ENCODE measurements around the gene LPCAT1. TPM values are rescaled to one million over a fixed set of nuclear protein-coding genes. Genes with fewer than 3 reads are reported as not detected.

LPCAT1 gene
- total and polyA plus RNA-seq, 2 experiments from 2014 or later = 22.2 to 48.4 TPM

DNA sequence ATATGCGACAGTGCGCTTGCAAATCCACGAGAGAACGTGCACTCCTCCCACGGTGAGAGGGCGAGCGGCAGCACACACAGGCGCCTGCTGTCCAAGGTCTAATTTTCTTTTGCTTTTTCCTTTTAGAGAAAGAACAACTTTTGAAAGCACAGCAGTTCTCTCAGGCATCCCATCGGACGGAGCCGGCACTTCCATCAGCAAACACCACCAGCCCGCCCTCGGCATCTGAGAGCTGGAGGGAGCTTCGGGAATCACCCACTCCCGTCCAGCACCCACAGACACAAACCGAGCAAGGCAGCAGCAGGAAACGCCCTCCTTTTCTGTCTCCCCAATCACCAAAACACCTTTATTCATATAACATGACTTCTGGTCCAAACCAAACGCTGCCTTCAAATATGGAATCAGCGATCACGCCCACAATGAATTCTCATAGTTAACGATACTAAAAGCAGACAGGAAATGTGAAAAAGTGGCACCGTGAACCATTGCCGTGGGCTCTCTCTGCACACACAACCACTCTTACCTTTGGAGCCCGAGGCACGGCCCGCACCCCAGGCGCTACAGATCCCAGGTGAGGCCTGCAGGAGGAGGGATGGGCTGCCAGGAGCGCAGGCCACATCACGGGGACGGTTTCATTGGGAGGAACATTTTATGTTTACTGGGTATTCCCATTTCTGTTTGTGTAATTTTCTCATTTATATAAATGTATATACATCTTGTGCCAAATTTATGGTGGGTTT lies 14.2 kb downstream of the LPCAT1 start:
- peaks cover 7% of the 10 kb centered on the region for H4K20me1 ChIP-seq (ENCODE audit: insufficient read depth)
- TF ChIP-seq EZH2 (IDR thresholded peaks at IDR 0.05; ENCODE audit: insufficient read depth, poor library complexity, severe bottlenecking) (no peak), EZH2phosphoT487 (IDR thresholded peaks at IDR 0.05; ENCODE audit: insufficient read depth, low read depth) (no peak)

DNA sequence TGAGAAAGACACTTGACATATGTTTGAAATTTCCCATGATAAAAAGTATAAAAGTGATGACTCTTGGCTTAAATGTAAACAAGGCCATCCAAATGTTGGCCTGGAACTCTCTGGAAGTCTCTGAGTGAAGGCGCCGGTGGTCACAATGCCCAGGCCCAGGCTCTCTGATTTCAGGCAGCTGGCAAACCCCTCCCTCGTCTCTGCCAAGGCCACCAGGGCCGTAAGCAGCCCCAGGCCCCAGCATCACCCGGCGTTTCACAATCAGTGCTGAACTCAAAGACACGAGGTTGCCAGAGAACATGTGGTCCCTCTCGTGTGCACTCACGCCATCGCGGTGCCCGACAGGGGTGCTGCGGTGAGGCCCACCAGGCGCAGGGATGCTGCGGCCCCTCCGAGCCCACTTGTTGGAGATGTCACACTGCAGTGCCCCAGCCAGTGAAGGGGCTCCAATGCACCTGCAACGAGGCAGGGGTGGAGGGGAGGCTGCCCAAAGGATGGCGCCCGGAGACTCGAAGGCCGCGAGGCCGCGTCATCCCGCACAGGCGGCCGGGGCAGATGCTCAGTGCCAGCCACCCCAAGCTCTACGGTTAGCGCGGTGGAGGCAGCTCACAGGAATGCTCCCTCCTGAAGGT lies 15.0 kb downstream of the LPCAT1 start:
- Histone ChIP-seq H3K79me2 (ENCODE audit: insufficient read depth) (peaks cover 97% of the 10 kb centered on the region), H2AFZ (no peak overlapping the region), H3K4me1 (ENCODE audit: insufficient read depth) (peaks cover 11% of the 10 kb centered on the region), H3K27me3 (replicated peaks; ENCODE audit: insufficient read depth) (no peaks in the 10 kb centered on the region), H4K20me1 (ENCODE audit: insufficient read depth) (peaks cover 7% of the 10 kb centered on the region), H3K4me2 (ENCODE audit: unreplicated experiment) (no peak overlapping the region), H3K27ac (no peak overlapping the region), H3K4me3 (no peak overlapping the region), H3K36me3 (ENCODE audit: low read depth) (0 out of 2 replicates have a peak, but pooled peaks cover 3% of the 10 kb centered on the region), H3K9me2 (ENCODE audit: insufficient read depth) (no peaks in the 10 kb centered on the region), H3F3A (ENCODE audit: insufficient read depth) (no peaks in the 10 kb centered on the region), H3K9me3 (ENCODE audit: low read depth) (no peaks in the 10 kb centered on the region), H3K9ac (no peak overlapping the region)
- TF ChIP-seq EZH2phosphoT487 (IDR thresholded peaks at IDR 0.05; ENCODE audit: insufficient read depth, low read depth) (no peak), EZH2 (IDR thresholded peaks at IDR 0.05; ENCODE audit: insufficient read depth, poor library complexity, severe bottlenecking) (no peak)
- 73 to 75% methylated on average over 29 to 30 of the region's 30 CpGs for WGBS, 2 experiments (ENCODE audit: low coverage in 1 of 2, low lambda C conversion rate in 2 of 2, missing lambda C conversion rate in 2 of 2)
- no peak for DNase-seq
- in situ Hi-C loops (cut with MboI) = no loop called here

More for the DNA sequence above, 14.2 kb downstream of the LPCAT1 start:
- Histone ChIP-seq H3K9ac (no peak overlapping the region), H3K4me2 (ENCODE audit: unreplicated experiment) (no peak overlapping the region), H3K36me3 (ENCODE audit: low read depth) (0 out of 2 replicates have a peak, but pooled peaks cover 3% of the 10 kb centered on the region), H3K27me3 (replicated peaks; ENCODE audit: insufficient read depth) (no peaks in the 10 kb centered on the region), H3K4me3 (no peak overlapping the region), H3K4me1 (ENCODE audit: insufficient read depth) (peaks cover 11% of the 10 kb centered on the region), H3K79me2 (ENCODE audit: insufficient read depth) (peaks cover 97% of the 10 kb centered on the region), H3F3A (ENCODE audit: insufficient read depth) (no peaks in the 10 kb centered on the region), H3K9me3 (ENCODE audit: low read depth) (no peaks in the 10 kb centered on the region), H3K27ac (no peak overlapping the region), H3K9me2 (ENCODE audit: insufficient read depth) (no peaks in the 10 kb centered on the region), H2AFZ (no peak overlapping the region)
- no peak for DNase-seq
- in situ Hi-C loops (cut with MboI) = no loop called here
- 93 to 95% methylated on average over 30 of the region's 30 CpGs for WGBS, 2 experiments (ENCODE audit: low coverage in 1 of 2, low lambda C conversion rate in 2 of 2, missing lambda C conversion rate in 2 of 2)

DNA sequence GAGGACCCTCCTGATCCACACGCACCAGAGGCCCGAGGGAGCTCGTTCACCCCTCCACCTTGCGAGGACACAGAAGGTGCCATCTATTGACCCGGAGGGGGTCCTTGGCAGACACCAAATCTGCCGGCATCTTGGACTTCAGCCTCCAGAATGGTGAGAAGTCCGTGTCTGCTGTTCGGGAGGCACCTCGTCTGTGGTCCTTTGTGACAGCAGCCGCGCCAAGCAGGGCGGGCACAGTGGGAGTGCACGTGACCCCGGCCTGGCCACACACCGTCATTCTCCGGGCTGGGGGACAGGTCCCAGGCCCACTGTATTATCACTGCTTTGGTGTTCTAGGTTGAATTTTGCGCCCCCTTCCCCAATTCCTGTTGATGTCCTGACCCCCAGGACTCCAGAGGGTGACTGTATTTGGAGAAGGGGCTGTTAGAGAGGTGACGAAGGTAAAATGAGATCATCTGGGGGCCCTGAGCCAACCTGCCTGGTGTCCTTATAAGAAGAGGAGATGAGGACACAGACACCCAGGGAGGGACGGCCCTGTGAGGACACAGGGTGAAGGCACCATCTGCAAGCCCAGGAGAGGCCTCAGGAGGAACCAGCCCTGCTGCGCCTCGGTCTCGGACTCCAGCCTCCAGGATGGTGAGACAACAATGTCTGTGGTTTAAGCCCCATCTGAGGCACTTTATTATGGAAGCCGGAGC lies 15.7 kb downstream of the LPCAT1 start:
- 92% methylated on average over 23 of the region's 23 CpGs for WGBS, 2 experiments (ENCODE audit: low coverage in 1 of 2, low lambda C conversion rate in 2 of 2, missing lambda C conversion rate in 2 of 2)
- Histone ChIP-seq H3K79me2 (ENCODE audit: insufficient read depth) (peaks cover 97% of the 10 kb centered on the region), H3K4me3 (no peak overlapping the region), H3F3A (ENCODE audit: insufficient read depth) (no peaks in the 10 kb centered on the region), H3K9me3 (ENCODE audit: low read depth) (no peaks in the 10 kb centered on the region), H2AFZ (no peak overlapping the region), H3K9ac (no peak overlapping the region), H3K4me1 (ENCODE audit: insufficient read depth) (peaks cover 11% of the 10 kb centered on the region), H3K36me3 (ENCODE audit: low read depth) (0 out of 2 replicates have a peak, but pooled peaks cover 3% of the 10 kb centered on the region), H4K20me1 (ENCODE audit: insufficient read depth) (peaks cover 5% of the 10 kb centered on the region), H3K4me2 (ENCODE audit: unreplicated experiment) (no peak overlapping the region), H3K27me3 (replicated peaks; ENCODE audit: insufficient read depth) (no peaks in the 10 kb centered on the region), H3K27ac (no peak overlapping the region), H3K9me2 (ENCODE audit: insufficient read depth) (no peaks in the 10 kb centered on the region)
- in situ Hi-C loops (cut with MboI) = no loop called here
- DNase-seq = no peak
- TF ChIP-seq EZH2 (IDR thresholded peaks at IDR 0.05; ENCODE audit: insufficient read depth, poor library complexity, severe bottlenecking) (no peak), EZH2phosphoT487 (IDR thresholded peaks at IDR 0.05; ENCODE audit: insufficient read depth, low read depth) (no peak)

DNA sequence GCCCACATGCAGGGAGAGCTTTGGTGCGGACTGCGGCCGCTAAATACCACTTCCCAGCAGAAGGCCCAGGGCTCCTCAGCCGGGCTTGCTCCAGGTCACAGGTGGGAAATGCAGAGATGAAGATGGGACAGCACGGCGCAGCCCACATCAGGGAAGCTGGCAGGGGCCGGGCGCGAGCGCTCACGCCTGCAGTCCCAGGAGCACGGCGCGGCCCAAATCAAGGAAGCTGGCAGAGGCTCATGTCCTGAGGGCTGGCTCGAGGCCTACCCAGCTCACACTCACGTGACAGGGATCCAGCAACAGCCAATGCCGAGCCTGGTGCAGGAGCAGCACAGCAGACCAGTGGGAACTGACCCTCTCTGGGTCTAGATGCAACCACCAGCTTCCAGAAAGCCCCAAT lies 16.3 kb downstream of the LPCAT1 start:
- peaks cover 3% of the 10 kb centered on the region; the same call in 1 of the 2 replicates for H4K20me1 ChIP-seq (ENCODE audit: insufficient read depth)
- H2AFZ ChIP-seq = no peak overlapping the region
- TF ChIP-seq EZH2 (IDR thresholded peaks at IDR 0.05; ENCODE audit: insufficient read depth, poor library complexity, severe bottlenecking) (no peak), EZH2phosphoT487 (IDR thresholded peaks at IDR 0.05; ENCODE audit: insufficient read depth, low read depth) (no peak)
- 84 to 88% methylated on average over 17 of the region's 17 CpGs for WGBS, 2 experiments (ENCODE audit: low coverage in 1 of 2, low lambda C conversion rate in 2 of 2, missing lambda C conversion rate in 2 of 2)
- H3K9ac ChIP-seq = no peak overlapping the region
- H3K36me3 ChIP-seq (ENCODE audit: low read depth) = 0 out of 2 replicates have a peak, but pooled peaks cover 2% of the 10 kb centered on the region
- H3K9me3 ChIP-seq (ENCODE audit: low read depth) = no peaks in the 10 kb centered on the region
- no peak overlapping the region for H3K4me3 ChIP-seq
- in situ Hi-C loops (cut with MboI) = no loop called here
- H3K9me2 ChIP-seq (ENCODE audit: insufficient read depth) = no peaks in the 10 kb centered on the region
- H3K79me2 ChIP-seq (ENCODE audit: insufficient read depth) = peaks cover 97% of the 10 kb centered on the region
- no peak overlapping the region for H3K4me2 ChIP-seq (ENCODE audit: unreplicated experiment)
- peaks cover 10% of the 10 kb centered on the region for H3K4me1 ChIP-seq (ENCODE audit: insufficient read depth)
- DNase-seq = no peak
- no peaks in the 10 kb centered on the region for H3K27me3 ChIP-seq (replicated peaks; ENCODE audit: insufficient read depth)
- H3K27ac ChIP-seq = no peak overlapping the region
- H3F3A ChIP-seq (ENCODE audit: insufficient read depth) = no peaks in the 10 kb centered on the region
